HAP-1 (cell line): Measurements from ENCODE around the gene EMP2.
"Not testable (repeated sequence)": the region's sequence is repeated elsewhere in the genome, so short reads cannot be mapped to it uniquely, and the experiment has no call there.

Experiments
- DNase-seq, 2 experiments: peaks; one replicate each; pipeline ENCODE4 v3.0.0-alpha.2; 2016 to 2020; ENCODE audit warnings: low spot score in 2 of 2
- H3K27me3 ChIP-seq: fragments of 250-450 bp; sonication (Bioruptor Pico); 2 replicates; pipeline ENCODE4 v1.5.1; 2020; ENCODE audit warnings: low read depth, mild to moderate bottlenecking, moderate library complexity
- H3K36me3 ChIP-seq: fragments of 250-450 bp; sonication (Bioruptor Pico); replicated peaks from 2 replicates; pipeline ENCODE4 v1.5.1; 2020; ENCODE audit warnings: mild to moderate bottlenecking
- H3K4me1 ChIP-seq: fragments of 250-450 bp; sonication (Bioruptor Pico); 2 replicates; pipeline ENCODE4 v1.5.1; 2020; ENCODE audit warnings: mild to moderate bottlenecking
- H3K4me3 ChIP-seq: fragments of 250-450 bp; sonication (Bioruptor Pico); 2 replicates; pipeline ENCODE4 v1.5.1; 2020; ENCODE audit warnings: mild to moderate bottlenecking, moderate library complexity
- H3K9me3 ChIP-seq: fragments of 250-450 bp; sonication (Bioruptor Pico); 2 replicates; pipeline ENCODE4 v1.5.1; 2020; ENCODE audit warnings: mild to moderate bottlenecking, moderate library complexity
- in situ Hi-C: fragments of 300-500 bp; cut with MboI; formaldehyde crosslinking; loops from 3 replicates; pipeline ENCODE4 v1.14.3; 2020; ENCODE audit warnings: low sequenced_read_pairs, inconsistent platforms, mixed read lengths

EMP2 gene

DNA sequence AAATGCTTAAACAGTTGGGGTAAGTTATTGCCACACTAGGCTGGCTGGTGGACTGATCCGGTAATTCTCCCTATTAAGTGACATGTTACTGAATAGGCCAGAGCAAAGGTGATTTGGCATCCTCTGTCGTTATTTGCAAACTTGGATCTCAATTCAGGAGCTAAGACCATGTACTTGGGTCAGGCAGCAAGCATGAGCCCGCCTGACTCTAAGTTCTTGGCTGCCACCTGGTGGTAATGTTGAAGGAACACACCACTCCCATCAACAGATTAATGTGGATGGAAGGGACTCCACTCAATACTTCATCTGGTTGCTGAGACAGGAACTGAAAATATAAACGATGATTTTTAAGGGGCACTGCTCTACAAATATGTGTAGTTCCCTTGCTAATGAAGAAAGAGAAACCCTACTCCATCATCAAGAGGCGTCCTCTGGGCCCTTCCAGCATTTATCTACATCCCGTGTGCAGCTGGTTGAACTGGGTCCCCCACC is 70.8 kb downstream of the EMP2 start:
- Histone ChIP-seq H3K4me3 (no peak overlapping the region), H3K36me3 (no peaks in the 10 kb centered on the region), H3K4me1 (no peaks in the 10 kb centered on the region), H3K27me3 (no peaks in the 10 kb centered on the region), H3K9me3 (no peaks in the 10 kb centered on the region)
- in situ Hi-C loops, result loop anchor here (5.0 to 10.0 kb wide), 3 partner anchors 233 to 415 kb away; partner anchors contain the start of gene NUBP1
- DNase-seq, result peak; percentile 71 to 80

DNA sequence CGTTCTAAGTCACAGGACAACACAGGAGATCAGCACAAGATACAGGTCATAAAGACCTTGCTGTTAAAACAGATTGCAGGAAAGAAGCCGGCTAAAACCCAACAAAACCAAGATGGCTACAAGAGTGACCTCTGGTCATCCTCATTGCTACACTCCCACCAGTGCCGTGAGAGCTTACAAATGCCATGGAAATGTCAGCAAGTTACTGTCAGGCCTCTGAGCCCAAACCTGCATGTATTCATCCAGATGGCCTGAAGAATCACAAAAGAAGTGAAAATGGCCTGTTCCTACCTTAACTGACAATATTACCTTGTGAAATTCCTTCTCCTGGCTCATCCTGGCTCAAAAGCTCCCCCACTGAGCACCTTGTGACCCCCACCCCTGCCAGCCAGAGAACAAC is 75.1 kb downstream of the EMP2 start:
- not testable (repeated sequence) for H3K36me3 ChIP-seq, H3K4me3 ChIP-seq, H3K9me3 ChIP-seq, H3K27me3 ChIP-seq, H3K4me1 ChIP-seq, DNase-seq
- in situ Hi-C loops, result loop anchor here (5.0 kb wide), 1 partner anchor 248 kb away; no protein-coding TSS in a partner anchor

DNA sequence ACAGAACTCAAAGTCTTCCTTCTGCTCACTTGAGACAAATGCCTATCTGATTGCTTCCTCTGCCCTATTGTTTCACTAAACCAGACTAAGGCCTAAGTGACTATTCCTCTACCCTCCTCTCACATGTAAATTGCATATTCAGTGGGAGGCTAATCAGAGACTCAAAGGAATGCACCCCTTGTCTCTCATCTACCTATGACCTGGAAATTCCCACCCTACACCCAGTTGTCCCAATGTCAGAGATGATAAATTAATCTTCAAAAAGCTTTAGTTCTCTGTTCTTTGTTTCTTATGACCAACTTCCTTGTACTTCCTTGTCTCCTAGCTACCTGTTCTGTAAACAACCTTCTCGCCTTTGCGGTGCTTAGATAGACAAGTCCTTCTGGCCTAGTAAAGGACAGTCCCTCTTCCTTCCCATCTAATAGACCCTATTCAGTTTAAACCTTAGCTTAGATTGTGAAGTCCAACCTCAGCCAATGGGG is 76.0 kb downstream of the EMP2 start:
- no peak for DNase-seq
- in situ Hi-C loops, result no loop called here
- no peak overlapping the region for H3K4me3 ChIP-seq
- H3K4me1 ChIP-seq, result no peaks in the 10 kb centered on the region
- H3K36me3 ChIP-seq, result no peaks in the 10 kb centered on the region
- no peaks in the 10 kb centered on the region for H3K9me3 ChIP-seq
- no peaks in the 10 kb centered on the region for H3K27me3 ChIP-seq

DNA sequence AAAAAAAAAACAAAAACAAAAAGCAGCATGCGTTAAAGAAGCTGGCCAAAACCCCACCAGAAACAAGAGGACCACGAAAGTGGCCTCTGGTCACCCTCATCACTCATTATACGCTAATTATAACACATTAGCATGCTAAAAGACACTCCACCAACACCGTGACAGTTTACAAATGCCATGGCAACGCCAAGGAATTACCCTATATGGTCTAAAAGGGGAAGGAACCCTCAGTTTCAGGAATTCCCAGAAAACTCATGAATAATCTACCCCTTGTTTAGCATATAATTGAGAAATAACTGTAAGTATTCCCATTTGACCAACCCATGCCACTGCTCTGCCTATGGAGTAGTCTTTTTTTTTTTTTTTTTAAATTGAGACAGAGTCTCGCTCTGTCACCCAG is 77.6 kb downstream of the EMP2 start:
- Histone ChIP-seq H3K27me3 (no peaks in the 10 kb centered on the region), H3K4me3 (no peak overlapping the region), H3K9me3 (no peaks in the 10 kb centered on the region), H3K4me1 (no peaks in the 10 kb centered on the region), H3K36me3 (no peaks in the 10 kb centered on the region)
- no peak for DNase-seq
- in situ Hi-C loops, result no loop called here

DNA sequence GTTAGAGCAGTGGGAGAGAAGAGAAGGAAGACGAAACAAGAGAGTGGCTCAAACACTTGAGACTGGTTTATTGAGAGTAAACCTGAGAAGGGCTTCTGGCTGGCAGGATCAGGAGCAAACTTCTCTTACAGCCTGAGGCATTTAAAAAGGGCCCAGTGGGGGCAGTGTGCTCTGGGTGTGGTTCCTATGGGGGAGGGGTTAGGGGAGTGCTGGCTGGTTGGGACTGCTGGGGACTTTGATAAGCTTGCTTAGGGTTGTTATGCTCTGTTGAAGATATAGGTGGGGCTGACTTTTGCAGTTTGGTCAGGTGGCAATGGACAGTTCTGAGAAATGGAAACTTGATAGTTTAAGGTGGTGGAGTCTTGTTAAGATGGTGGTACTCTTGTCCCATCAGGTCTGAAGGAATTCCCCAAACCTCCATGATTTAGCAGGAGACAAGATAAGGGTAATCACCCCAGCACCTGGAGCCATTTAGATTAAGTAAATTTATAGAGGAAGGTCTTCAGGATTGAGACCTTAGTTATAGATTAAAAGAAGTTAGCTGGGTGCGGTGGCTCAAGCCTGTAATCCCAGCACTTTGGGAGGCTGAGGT is 79.3 kb downstream of the EMP2 start:
- Histone ChIP-seq H3K4me1 (no peaks in the 10 kb centered on the region), H3K27me3 (no peaks in the 10 kb centered on the region), H3K4me3 (no peak overlapping the region), H3K36me3 (no peaks in the 10 kb centered on the region), H3K9me3 (no peaks in the 10 kb centered on the region)
- in situ Hi-C loops, result no loop called here
- DNase-seq, result no peak

DNA sequence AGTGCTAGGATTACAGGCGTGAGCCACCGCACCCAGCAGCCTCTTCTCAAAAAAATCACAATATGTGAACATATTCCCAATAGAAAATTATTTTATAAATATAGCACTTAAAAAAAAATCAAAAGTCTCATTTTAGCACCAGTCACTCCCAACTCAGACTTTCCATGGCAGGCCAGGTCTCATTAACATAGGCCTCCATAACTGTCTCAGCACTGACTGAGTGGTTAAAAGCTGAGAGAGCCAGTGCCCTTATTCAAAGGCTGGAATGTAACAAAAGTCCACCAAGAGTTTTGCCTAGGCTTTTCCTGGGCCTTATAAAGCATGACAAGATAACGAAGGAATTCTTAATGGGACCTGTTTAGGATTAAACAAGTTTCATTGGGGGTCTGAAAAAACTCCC is 79.8 kb downstream of the EMP2 start:
- in situ Hi-C loops, result no loop called here
- no peak overlapping the region for H3K4me3 ChIP-seq
- no peaks in the 10 kb centered on the region for H3K4me1 ChIP-seq
- H3K9me3 ChIP-seq, result no peaks in the 10 kb centered on the region
- H3K27me3 ChIP-seq, result no peaks in the 10 kb centered on the region
- DNase-seq, result no peak
- no peaks in the 10 kb centered on the region for H3K36me3 ChIP-seq

DNA sequence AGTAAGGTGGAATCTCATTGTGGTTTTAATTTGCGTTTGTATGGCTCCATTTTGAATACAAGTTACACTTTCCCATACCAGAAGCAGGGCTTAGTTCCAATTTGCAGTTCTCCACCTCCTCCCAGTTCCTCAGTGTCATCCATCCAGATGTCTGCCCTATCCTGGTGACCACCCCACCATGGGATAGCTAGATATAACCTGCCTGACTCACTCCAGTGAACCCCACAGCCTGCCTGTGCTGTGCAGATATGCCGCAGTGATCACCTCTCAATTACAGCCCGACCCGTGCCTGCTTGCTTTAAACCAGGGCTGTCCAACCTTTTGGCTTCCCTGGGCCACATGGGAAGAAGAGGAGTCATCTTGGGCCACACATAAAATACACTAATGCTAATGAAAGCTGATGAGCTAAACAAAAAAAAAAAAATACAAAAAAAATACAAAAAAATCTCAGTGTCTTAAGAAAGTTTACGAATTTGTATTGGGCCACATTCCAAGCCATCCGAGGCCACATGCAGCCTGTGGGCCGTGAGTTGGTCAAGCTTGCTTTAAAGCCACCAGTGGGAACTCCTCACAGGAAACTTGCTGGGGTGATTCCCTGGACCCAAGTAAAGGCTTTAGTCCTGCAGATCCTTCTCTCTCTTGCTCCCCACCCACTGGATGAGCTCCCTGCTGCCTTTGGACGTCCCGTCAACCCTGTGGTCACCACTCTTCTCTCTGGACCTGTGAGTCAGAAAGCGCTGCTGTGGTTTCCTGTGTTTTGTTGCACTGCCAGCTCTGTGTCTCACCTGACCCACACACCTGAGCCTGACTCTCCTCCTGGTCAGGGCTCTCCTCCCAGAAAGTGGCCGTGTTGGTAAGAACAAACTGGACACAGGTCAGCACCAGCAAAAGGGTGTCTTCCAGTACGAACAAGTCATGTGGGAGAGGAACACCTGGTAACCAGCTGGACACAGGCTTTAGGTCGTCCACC is 83.0 kb downstream of the EMP2 start:
- Histone ChIP-seq H3K27me3 (no peaks in the 10 kb centered on the region), H3K4me3 (no peak overlapping the region), H3K4me1 (no peaks in the 10 kb centered on the region), H3K9me3 (no peaks in the 10 kb centered on the region), H3K36me3 (no peaks in the 10 kb centered on the region)
- in situ Hi-C loops, result no loop called here
- no peak for DNase-seq

DNA sequence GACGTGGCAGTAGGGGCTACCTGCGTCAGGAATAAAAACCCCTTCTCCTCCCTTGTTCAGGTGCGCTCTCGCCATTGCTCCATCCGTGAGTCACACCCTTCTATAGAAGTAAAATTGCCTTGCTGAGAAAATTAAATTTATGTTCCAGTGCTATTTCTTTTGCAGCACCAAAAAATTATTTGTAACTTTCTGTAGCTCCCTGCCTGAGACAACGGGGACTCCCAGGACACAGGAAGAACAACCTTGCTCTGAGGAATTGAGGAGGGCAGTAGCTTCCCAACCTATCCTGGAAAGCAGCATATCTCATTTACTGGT is 85.4 kb downstream of the EMP2 start:
- Histone ChIP-seq H3K4me1 (peaks cover 2% of the 10 kb centered on the region; the same call in 1 of the 2 replicates), H3K4me3 (no peak overlapping the region), H3K36me3 (no peaks in the 10 kb centered on the region), H3K27me3 (no peaks in the 10 kb centered on the region), H3K9me3 (no peaks in the 10 kb centered on the region)
- DNase-seq, result no peak
- in situ Hi-C loops, result no loop called here

DNA sequence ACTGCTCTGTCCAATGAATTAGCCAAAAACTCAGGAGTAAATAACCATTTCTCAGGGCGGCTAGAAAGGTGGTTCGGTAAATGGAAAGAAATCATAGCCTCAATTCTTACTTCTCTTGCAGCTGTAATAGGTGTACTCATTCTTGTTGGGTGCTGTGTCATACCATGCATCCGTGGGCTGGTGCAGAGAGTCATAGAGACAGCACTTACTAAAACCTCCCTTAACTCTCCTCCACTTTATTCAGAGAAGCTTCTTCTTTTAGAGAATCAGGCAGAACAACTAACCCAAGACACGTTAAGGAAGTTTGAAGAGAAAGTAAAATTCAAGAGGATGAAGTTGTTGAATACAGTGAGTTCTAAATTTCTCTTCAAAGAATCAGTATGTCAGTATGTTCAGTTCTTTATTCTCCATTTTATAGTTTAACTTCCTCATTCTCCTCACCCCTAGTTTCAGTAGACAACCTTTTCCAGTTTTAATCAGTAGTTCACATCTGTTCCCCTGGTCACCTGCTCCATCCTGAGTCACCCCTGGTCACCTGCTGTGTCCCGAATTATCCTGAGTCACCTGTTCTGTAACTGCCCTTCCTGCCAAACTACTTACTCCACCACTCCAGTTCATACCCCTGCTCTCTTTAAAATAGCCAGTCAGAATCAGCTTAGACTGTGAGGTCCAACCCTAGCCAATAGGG is 85.9 kb downstream of the EMP2 start:
- no peak for DNase-seq
- in situ Hi-C loops, result no loop called here

DNA sequence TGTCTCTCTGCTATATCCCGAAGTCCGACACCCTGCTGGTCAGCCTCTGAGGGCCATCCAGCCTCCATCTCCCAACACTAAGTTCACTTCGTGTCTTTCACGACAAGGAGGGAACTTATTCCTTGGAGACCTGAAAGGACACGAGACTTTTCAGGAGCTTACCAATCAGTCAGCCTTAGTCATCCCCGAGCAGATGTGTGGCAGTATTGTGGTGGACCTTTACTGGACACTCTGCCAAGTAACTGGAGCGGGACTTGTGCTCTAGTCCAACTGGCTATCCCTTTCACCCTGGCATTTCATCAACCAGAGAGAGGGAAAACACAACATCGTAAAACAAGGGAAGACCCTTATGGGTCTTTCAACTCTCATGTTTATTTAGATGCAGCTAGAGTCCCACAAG is 87.1 kb downstream of the EMP2 start:
- no peak for DNase-seq
- in situ Hi-C loops, result no loop called here
- no peak overlapping the region for H3K4me3 ChIP-seq
- H3K36me3 ChIP-seq, result no peaks in the 10 kb centered on the region
- H3K9me3 ChIP-seq, result no peaks in the 10 kb centered on the region
- no peaks in the 10 kb centered on the region for H3K27me3 ChIP-seq
- peaks cover 4% of the 10 kb centered on the region; the same call in 1 of the 2 replicates for H3K4me1 ChIP-seq

More for the DNA sequence above, 85.9 kb downstream of the EMP2 start:
- Histone ChIP-seq H3K9me3 (no peaks in the 10 kb centered on the region), H3K27me3 (no peaks in the 10 kb centered on the region), H3K4me1 (peaks cover 4% of the 10 kb centered on the region; the same call in 1 of the 2 replicates), H3K36me3 (no peaks in the 10 kb centered on the region), H3K4me3 (no peak overlapping the region)

DNA sequence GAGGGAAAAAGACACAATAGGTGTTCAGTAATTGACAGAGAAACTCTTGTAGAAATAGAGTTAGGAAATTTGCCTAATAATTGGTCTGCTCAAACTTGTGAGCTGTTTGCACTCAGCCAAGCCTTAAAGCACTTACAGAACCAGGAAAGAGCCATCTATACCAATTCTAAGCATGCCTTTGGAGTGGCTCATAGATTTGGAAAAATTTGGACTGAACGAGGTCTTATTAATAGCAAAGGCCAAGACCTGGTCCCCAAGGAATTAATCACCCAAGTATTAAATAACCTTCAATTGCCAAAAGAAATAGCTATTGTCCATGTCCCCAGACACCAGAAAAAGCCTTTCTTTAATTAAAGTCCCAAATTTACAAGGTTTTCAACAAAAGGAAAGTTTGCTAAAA is 90.3 kb downstream of the EMP2 start:
- H3K4me1 ChIP-seq, result peaks cover 4% of the 10 kb centered on the region; the same call in 1 of the 2 replicates
- DNase-seq, result peak in 1 of 2 experiments; percentile 3
- no peak overlapping the region for H3K4me3 ChIP-seq
- H3K36me3 ChIP-seq, result no peaks in the 10 kb centered on the region
- no peaks in the 10 kb centered on the region for H3K27me3 ChIP-seq
- H3K9me3 ChIP-seq, result no peaks in the 10 kb centered on the region
- in situ Hi-C loops, result no loop called here

DNA sequence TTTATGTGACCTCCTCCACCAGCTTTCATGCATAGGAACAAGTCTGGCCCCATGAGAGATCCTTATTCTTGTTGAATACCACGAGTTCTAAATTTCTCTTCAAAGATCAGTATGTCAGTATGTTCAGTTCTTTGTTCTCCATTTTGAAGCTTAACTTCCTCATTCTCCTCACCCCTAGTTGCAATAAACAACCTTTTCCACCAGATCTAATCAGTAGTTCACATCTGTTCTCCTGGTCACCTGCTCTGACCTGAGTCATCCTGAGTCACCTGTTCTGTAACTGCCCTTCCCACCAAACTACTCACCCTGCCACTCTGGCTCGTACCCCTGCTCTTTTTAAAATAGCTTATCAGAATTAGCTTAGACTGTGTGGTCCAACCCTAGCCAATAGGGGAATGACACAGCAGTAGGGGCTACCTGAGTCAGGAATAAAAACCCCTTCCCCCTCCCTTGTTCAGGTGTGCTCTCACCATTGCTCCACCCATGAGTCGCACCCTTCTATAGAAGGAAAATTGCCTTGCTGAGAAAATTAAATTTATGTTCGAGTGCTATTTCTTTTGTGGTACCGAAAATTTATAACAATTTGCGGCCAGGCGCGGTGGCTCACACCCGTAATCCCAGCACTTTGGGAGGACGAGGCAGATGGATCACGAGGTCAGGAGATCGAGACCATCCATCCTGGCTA is 94.6 kb downstream of the EMP2 start:
- Histone ChIP-seq H3K4me3 (no peak overlapping the region), H3K4me1 (peaks cover 4% of the 10 kb centered on the region; the same call in 1 of the 2 replicates), H3K36me3 (no peaks in the 10 kb centered on the region), H3K9me3 (no peaks in the 10 kb centered on the region), H3K27me3 (no peaks in the 10 kb centered on the region)
- no peak for DNase-seq
- in situ Hi-C loops, result no loop called here

DNA sequence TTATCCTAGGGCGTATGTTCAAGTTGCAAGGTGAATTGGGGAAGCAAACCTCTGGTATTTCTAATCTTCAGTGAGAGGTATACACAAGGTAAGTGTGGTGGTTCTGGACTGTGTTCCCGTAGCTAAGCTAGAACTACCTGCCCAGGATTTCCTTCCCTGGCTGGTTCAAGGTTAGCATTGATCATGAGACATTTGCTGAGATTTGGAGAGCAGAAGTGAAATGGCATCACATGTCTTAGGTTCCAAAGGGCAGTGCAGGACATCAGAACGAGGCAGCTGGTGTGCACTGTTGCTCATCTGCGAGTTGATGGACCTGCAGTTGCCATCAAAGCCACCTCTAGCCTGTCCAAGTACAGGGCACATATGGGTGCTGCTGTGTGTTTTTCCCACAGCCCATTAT is 95.2 kb downstream of the EMP2 start:
- in situ Hi-C loops, result no loop called here

More for the DNA sequence above, 95.2 kb downstream of the EMP2 start:
- Histone ChIP-seq H3K9me3 (no peaks in the 10 kb centered on the region), H3K4me1 (peaks cover 4% of the 10 kb centered on the region; the same call in 1 of the 2 replicates), H3K4me3 (no peak overlapping the region), H3K27me3 (no peaks in the 10 kb centered on the region), H3K36me3 (no peaks in the 10 kb centered on the region)
- no peak for DNase-seq
